H1 (cell line): Measurements from ENCODE around the gene EVPLL.

Experiments used
- CHD1 ChIP-seq: IDR thresholded peaks from 2 replicates; pipeline ENCODE4 v1.6.1; 2012; ENCODE audit warnings: low read depth, low read length, improper control_type of control experiment
- EZH2 ChIP-seq: fragments of 200-600 bp; sonication (generic); IDR thresholded peaks from 2 replicates; pipeline ENCODE4 v1.7.1; 2012; ENCODE audit warnings: low read depth, mild to moderate bottlenecking, moderate library complexity, low read length, inconsistent platforms; ENCODE audit not compliant: severe bottlenecking
- POLR2A ChIP-seq, 2 experiments: IDR thresholded peaks; 1 replicate in 1 of 2; 2 replicates in 1 of 2; pipeline ENCODE4 v1.6.1; 2011; ENCODE audit warnings: low read depth in 2 of 2, low read length in 2 of 2, mild to moderate bottlenecking in 2 of 2; ENCODE audit errors: control extremely low read depth in 1 of 2
- ZNF274 ChIP-seq: IDR thresholded peaks from 2 replicates; pipeline ENCODE4 v1.7.0; 2012; ENCODE audit warnings: low read length, borderline replicate concordance; ENCODE audit errors: extremely low read depth

GRCh38 chr17:18353541-18353940 is 24.0 kb upstream of the EVPLL start:
- TF ChIP-seq CHD1, result no peak
- TF ChIP-seq POLR2A (IDR thresholded peaks at IDR 0.05; ENCODE audit: control extremely low read depth in 1 of 2, low read depth in 2 of 2, low read length in 2 of 2), result no peak
- TF ChIP-seq ZNF274, result no peak
- TF ChIP-seq EZH2, result no peak
